Ovary (tissue), 3 donors: ENCODE data around the gene MGA.

Source experiments
- POLR2A ChIP-seq: fragments of 450-650 bp; IDR thresholded peaks from one replicate; pipeline ENCODE4 v1.6.1; 2017; ENCODE audit warnings: antibody characterized with exemption, mild to moderate bottlenecking, moderate library complexity
- TF ChIP-seq, protein P1 (sequence below), 3 donors: fragments of 450-650 bp in 2 of 3; fragments of 200-600 bp in 1 of 3; IDR thresholded peaks; one replicate each; pipeline versions ENCODE4 v1.5.1 to v1.8.0; 2016 to 2022; ENCODE audit warnings: antibody characterized with exemption in 3 of 3, mild to moderate bottlenecking in 1 of 3
- donor health status: DM: no; HTN: no; CAD: no.

DNA sequence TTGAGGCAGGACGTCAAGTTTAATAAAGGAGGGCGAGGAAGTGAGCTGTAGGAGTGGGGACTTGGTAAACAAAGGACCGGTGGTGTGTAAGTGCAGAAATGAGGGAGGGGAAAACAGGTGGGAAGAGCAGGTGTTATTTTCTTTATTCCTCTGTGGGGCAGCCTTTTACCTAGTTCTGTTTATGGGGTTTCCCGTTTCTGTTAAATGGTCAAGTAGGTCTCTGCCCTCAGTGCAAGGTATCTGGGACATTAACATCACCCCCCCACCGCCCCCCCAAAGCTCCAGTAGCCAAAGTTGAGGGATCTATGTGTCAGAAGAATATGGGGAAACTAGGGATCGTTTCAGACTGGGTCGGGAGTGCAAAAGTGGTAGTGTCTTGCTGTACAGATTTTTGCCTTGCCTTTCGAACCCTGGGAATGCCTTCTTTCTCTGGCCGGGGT, 893 bp downstream of the MGA start:
- TF ChIP-seq, protein P1, sequence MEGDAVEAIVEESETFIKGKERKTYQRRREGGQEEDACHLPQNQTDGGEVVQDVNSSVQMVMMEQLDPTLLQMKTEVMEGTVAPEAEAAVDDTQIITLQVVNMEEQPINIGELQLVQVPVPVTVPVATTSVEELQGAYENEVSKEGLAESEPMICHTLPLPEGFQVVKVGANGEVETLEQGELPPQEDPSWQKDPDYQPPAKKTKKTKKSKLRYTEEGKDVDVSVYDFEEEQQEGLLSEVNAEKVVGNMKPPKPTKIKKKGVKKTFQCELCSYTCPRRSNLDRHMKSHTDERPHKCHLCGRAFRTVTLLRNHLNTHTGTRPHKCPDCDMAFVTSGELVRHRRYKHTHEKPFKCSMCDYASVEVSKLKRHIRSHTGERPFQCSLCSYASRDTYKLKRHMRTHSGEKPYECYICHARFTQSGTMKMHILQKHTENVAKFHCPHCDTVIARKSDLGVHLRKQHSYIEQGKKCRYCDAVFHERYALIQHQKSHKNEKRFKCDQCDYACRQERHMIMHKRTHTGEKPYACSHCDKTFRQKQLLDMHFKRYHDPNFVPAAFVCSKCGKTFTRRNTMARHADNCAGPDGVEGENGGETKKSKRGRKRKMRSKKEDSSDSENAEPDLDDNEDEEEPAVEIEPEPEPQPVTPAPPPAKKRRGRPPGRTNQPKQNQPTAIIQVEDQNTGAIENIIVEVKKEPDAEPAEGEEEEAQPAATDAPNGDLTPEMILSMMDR (IDR thresholded peaks at IDR 0.05), result no peak
- no peak for TF ChIP-seq POLR2A
